Stomach smooth muscle (tissue), 2 donors: Measurements from ENCODE around the gene TES.

Source experiments
- H3K27ac ChIP-seq: one replicate; pipeline ENCODE4 v1.7.0; 2013; ENCODE audit warnings: mild to moderate bottlenecking, low read length, inconsistent platforms
- H3K27me3 ChIP-seq, 2 donors: one replicate each; pipeline ENCODE4 v1.7.0; 2013; ENCODE audit warnings: low read length in 2 of 2; ENCODE audit not compliant: insufficient read depth in 2 of 2, control insufficient read depth in 1 of 2
- H3K36me3 ChIP-seq, 2 donors: one replicate each; pipeline ENCODE4 v1.7.0; 2013; ENCODE audit warnings: low read length in 2 of 2; ENCODE audit not compliant: control insufficient read depth in 2 of 2, insufficient read depth in 2 of 2
- H3K4me1 ChIP-seq: one replicate; pipeline ENCODE4 v1.7.0; 2013; ENCODE audit warnings: low read length; ENCODE audit not compliant: control insufficient read depth, insufficient read depth
- H3K4me3 ChIP-seq, 2 donors: one replicate each; pipeline ENCODE4 v1.7.0; 2013; ENCODE audit warnings: low read length in 2 of 2
- H3K9ac ChIP-seq, 2 donors: one replicate each; pipeline ENCODE4 v1.7.0; 2013; ENCODE audit warnings: low read length in 2 of 2, mild to moderate bottlenecking in 1 of 2
- H3K9me3 ChIP-seq, 2 donors: one replicate each; pipeline ENCODE4 v1.7.0; 2013; ENCODE audit warnings: low read length in 2 of 2; ENCODE audit not compliant: control insufficient read depth in 2 of 2
- donor health status: healthy.
- donor health status: Pancreatic carcinoma.

TES gene

DNA sequence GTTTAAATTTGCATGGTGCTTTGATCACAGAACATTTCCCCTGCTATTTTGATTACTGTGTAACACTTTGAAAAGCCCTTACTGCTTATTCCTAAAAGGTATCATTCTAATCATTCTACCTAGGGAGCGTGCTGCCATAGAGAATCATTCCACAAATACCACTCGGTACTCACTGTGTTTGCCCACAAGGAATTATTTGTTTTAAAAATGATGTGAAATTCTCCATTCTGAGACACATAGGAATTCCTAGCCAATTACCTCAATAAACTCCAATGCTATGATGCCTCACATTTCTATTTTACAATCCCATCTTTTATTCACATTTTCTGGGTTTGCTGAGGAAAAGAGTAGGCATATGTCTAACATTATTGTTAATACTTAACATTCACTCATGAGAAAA, 16.2 kb upstream of the TES start:
- H3K36me3 ChIP-seq, result no peaks in the 10 kb centered on the region
- no peak overlapping the region for H3K9ac ChIP-seq
- no peaks in the 10 kb centered on the region for H3K4me1 ChIP-seq
- peaks cover 0 to 2% of the 10 kb centered on the region in 2 donors for H3K27me3 ChIP-seq
- no peak overlapping the region for H3K27ac ChIP-seq
- no peak overlapping the region for H3K4me3 ChIP-seq
- no peaks in the 10 kb centered on the region for H3K9me3 ChIP-seq

- no peaks in the 10 kb centered on the region for H3K4me1 ChIP-seq
- H3K4me3 ChIP-seq, result no peak overlapping the region
- peaks cover 0 to 2% of the 10 kb centered on the region in 2 donors for H3K27me3 ChIP-seq
- no peaks in the 10 kb centered on the region for H3K36me3 ChIP-seq
- H3K27ac ChIP-seq, result no peak overlapping the region
- H3K9ac ChIP-seq, result no peak overlapping the region
- no peaks in the 10 kb centered on the region for H3K9me3 ChIP-seq
Measured at GRCh38 chr7:116195451-116195850, 14.9 kb upstream of the TES start.

DNA sequence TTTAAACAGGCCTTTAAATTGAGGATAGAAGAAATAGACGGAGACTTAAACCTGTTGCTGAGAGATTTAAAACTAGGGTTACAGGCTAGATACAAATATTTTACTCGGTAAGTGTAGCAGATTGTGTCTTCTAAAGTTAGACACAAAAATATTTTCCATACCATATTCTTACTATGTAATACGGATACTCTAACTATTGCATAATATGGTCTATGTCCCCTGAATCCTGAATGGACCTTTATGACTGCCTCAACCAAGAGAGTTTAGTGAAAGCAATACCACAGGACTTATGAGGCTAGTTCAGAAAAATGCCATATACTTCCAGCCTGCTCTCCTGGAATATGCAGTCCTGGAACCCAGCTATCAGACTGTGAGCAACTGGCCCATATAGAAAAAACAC, 13.4 kb upstream of the TES start:
- H3K9ac ChIP-seq, result no peak overlapping the region
- no peaks in the 10 kb centered on the region for H3K9me3 ChIP-seq
- H3K4me1 ChIP-seq, result no peaks in the 10 kb centered on the region
- peaks cover 0 to 2% of the 10 kb centered on the region in 2 donors for H3K27me3 ChIP-seq
- H3K4me3 ChIP-seq, result no peak overlapping the region
- no peak overlapping the region for H3K27ac ChIP-seq
- no peaks in the 10 kb centered on the region for H3K36me3 ChIP-seq

DNA sequence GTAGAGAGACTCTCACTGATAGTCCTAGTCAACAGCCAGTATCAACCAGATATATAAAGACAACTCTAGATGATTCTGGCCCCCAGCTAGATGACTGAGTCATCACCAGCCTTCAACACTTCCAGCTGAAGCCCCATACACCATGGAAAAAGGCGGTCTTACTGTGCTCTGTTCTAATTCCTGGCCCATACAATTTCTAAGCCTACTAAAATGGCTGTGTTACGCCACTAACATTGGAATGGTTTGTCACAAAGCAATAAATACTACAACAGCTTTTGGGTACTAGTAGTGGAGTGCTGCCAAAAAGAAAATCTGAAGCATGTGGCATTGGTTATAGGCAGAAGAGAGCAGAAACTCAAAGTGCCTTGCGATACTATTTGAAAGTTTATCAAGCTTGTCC, 13.0 kb upstream of the TES start:
- Histone ChIP-seq H3K9me3 (no peaks in the 10 kb centered on the region), H3K4me3 (no peak overlapping the region), H3K27me3 (peaks cover 0 to 2% of the 10 kb centered on the region in 2 donors), H3K36me3 (no peaks in the 10 kb centered on the region), H3K27ac (no peak overlapping the region), H3K9ac (no peak overlapping the region), H3K4me1 (no peaks in the 10 kb centered on the region)

DNA sequence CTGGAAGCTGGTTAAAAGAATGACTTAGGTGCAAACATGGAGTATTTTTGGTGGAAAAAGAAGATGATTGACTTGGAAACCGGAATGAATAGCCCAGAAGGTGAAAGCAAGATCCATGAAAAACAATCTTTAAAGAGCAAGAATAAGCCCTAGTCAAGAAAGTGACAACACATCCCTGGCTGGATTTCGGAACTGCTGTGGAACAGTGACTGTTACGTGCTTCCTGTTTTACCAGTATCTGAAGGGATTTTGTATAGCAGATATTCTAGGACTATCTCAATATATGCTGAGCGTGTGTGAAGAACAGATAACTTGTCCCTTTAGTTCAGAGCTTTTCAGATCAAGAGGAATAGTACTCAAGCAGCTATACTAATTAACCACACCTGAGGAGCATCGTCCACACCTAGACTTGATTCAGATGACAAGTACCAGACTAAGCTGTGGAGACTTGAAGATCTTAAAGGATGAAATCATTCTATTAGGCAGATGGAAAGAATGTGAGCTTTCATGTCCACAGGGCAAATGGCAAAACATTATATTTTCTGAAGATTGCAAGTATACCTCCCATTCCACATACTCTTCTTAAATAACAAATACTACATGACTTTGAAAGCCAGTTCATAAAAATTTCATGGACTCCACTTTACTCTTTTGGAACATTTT, 11.5 kb upstream of the TES start:
- H3K9me3 ChIP-seq, result no peaks in the 10 kb centered on the region
- no peak overlapping the region for H3K9ac ChIP-seq
- no peak overlapping the region for H3K4me3 ChIP-seq
- peaks cover 0 to 2% of the 10 kb centered on the region in 2 donors for H3K27me3 ChIP-seq
- no peak overlapping the region for H3K27ac ChIP-seq
- H3K36me3 ChIP-seq, result no peaks in the 10 kb centered on the region
- no peaks in the 10 kb centered on the region for H3K4me1 ChIP-seq

DNA sequence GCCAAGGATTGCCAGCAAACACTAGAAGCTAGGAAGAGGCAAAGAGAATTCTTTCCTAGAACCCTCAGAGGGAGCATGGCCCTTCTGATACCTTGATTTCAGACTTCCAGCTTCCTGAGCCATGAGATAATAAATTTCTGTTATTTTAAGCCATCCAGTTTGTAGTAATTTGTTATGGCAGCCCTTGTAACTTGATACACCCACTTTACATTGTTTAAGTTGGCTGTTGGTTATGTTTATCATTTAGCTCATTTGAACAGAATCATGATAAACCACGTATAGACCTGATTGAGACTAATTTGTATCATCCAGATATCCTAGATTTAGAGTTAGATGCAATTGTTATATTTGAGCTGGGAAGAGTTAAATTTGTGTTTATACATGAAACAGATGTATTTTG, 9.4 kb upstream of the TES start:
- Histone ChIP-seq H3K36me3 (no peaks in the 10 kb centered on the region), H3K4me3 (no peak overlapping the region), H3K9me3 (no peaks in the 10 kb centered on the region), H3K9ac (no peak overlapping the region), H3K27ac (no peak overlapping the region), H3K27me3 (no peaks in the 10 kb centered on the region), H3K4me1 (no peaks in the 10 kb centered on the region)

DNA sequence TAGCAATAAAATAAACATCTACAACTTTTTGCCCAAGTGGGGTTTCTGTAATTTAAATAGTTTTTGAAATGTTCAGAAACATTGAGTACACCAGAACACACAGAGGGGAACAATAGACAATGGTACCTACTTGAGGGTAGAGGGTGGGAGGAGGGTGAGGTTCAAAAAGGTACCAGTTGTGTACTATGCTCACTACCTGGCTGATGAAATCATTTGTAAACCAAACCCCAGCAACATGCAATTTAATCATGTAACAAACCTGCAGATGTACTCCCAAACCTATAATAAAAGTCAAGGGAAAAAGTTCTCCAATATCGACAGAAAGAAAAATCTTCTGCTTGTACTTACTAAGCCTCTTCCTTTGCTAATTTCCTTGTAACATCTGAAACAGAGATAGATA, 4.2 kb upstream of the TES start:
- H3K27me3 ChIP-seq, result peaks cover 0 to 17% of the 10 kb centered on the region in 2 donors
- no peaks in the 10 kb centered on the region for H3K9me3 ChIP-seq
- H3K27ac ChIP-seq, result no peak overlapping the region
- no peak overlapping the region for H3K9ac ChIP-seq
- H3K4me3 ChIP-seq, result no peak overlapping the region
- H3K4me1 ChIP-seq, result no peaks in the 10 kb centered on the region
- H3K36me3 ChIP-seq, result no peaks in the 10 kb centered on the region

DNA sequence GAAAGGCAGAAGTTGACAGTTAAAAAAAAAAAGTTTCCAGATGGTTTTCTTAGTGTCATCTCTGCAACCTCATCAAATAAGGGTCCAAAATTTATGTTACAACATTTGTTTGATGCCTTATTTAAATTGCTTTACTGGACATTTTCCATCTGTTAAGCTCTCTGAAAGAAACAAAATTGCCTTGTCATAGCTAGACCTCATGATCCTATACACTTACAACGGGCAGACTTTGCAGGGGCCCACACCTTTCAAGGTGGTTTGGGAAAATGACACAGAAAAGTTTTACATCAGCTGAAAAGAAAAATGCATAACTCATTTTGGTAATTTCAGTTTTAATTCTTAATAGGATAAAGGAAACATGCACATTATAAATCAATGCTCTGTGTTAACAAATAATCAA, 1.4 kb upstream of the TES start:
- no peak overlapping the region for H3K27ac ChIP-seq
- H3K36me3 ChIP-seq, result no peaks in the 10 kb centered on the region
- H3K4me1 ChIP-seq, result no peaks in the 10 kb centered on the region
- H3K27me3 ChIP-seq, result peaks cover 0 to 25% of the 10 kb centered on the region in 2 donors
- no peak overlapping the region for H3K9ac ChIP-seq
- no peaks in the 10 kb centered on the region for H3K9me3 ChIP-seq
- no peak overlapping the region for H3K4me3 ChIP-seq

DNA sequence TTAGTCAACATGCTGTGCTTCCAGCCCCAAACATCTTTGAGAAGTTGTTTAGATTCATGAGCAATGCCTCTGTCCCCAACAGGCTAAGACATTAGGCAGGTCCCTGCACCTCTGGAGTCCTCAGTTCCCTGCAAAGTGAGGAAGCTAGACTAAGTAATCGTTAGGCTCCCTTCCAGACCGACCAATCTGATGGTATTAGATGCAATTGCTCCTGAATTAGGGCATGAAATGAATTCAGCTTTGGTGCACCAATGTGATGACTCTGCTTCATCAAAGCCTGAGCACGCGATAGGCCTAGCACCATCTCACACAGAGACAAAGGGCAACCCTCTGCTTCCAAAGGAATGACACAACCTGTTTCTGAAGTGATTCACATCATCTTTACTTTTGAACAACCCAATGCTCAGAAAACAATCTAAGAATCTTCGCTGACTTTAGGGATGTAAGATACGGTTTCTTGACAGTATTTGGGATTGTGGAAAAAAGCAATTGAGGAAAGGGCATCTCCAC, 723 bp upstream of the TES start:
- Histone ChIP-seq H3K9ac (no peak overlapping the region), H3K27me3 (peaks cover 0 to 25% of the 10 kb centered on the region in 2 donors), H3K36me3 (no peaks in the 10 kb centered on the region), H3K4me1 (no peaks in the 10 kb centered on the region), H3K27ac (no peak overlapping the region), H3K9me3 (no peaks in the 10 kb centered on the region), H3K4me3 (peak overlapping the region in 1 of 2 donors; percentile 84)

DNA sequence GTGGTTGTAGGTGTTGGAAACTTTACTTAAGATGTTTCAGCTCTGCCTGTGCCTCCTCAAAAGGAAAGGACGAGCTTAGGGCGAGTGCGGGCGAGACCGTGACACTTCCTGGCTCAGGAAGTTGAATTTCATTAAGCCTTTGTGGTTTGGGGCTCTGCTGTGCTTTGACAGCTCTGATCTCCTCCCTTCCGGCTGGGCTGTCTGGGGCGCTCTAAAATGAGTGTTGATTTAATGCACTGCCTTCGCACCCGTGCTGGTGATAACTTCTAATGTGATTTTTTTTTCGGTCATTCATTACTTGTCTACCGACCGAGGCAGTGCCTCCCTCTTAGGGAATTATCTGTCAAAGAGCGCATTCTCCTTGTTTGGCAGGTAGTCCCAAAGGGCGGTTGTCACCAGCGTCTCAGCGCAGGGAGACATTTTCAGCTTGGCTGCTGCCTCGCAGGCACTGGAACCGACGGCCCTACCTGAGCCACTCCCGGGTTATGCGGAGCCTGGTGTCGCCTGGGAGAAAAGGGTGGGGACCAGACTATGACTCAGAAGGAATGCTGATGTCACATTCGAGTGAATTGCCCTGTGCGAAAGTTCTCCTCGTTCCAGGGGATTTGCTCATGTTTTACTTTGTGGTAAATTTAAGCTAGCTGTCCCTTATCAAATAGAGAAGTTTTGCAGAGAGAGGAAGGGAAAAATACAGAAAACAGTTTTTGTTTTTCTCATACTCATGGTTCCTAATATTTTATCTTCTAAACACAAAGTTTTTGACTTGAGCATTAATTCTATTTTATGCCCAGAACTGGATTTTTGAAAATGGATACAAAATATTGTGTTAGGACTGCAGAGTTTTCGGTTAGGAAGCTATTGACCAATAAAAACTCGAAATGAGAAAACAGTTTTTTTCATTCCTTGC, 920 bp downstream of the TES start:
- no peaks in the 10 kb centered on the region for H3K36me3 ChIP-seq
- H3K4me3 ChIP-seq, result peak overlapping the region; percentile 83 to 84
- peak overlapping the region; percentile 67 to 83 for H3K9ac ChIP-seq
- H3K9me3 ChIP-seq, result no peaks in the 10 kb centered on the region
- H3K27ac ChIP-seq, result peak overlapping the region; percentile 85
- peaks cover 0 to 25% of the 10 kb centered on the region in 2 donors for H3K27me3 ChIP-seq
- H3K4me1 ChIP-seq, result no peaks in the 10 kb centered on the region
